ENCODE measurements around the gene C11orf52.

Gene C11orf52

DNA sequence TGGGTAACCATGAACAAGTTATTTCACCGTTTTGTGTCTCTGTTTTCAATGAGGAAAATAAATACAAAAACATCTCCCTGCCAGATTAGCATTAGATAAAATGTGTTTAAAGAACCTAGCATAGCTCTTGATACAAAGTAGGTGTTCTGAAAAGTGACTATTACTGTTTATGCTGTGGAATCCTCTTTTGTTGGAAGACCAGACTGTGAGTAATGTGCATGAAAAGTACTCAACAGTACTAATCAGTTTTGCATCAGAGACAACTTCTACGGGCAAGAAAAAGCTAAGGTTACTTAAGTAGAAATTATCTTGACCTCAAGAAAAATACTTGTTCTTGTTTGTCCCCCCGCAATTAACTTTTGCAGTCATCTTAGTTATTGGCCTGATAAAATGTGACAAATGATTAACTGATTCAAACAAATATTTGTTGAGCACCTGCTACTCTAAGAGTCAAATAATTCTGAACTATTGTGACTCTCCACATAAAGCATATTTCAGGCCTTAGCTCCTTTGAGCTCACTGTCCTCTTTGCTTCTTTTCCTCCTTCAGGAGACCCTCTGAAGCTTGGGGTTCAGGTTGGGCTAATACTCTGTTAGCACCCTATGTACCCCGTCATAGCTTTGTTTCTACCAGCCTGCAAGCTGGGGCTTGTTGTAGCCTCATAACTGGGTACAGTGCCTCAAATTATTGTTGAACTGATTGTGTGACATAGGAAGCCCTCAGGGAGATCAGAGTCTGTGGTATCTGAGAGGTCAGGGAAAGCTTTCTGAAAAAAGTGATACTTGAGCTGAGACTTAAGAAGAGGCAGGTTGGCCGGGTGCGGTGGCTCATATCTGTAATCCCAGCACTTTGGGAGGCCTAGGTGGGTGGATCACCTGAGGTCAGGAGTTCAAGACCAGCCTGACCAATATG lies 42.9 kb downstream of the C11orf52 start:
- Histone ChIP-seq H3K27ac (no peak overlapping the region), H3K79me2 (ENCODE audit: insufficient read depth, low read depth) (no peaks in the 10 kb centered on the region), H3K36me3 (ENCODE audit: insufficient read depth) (no peaks in the 10 kb centered on the region), H3K4me3 (IDR thresholded peaks at IDR 0.05; ENCODE audit: insufficient read depth, low read depth, low read length) (no peak overlapping the region), H2AFZ (ENCODE audit: low read depth) (no peak overlapping the region), H3K27me3 (ENCODE audit: insufficient read depth, low read depth) (no peaks in the 10 kb centered on the region), H3K4me1 (ENCODE audit: low read depth, poor library complexity, severe bottlenecking) (no peaks in the 10 kb centered on the region), H4K20me1 (ENCODE audit: insufficient read depth) (no peaks in the 10 kb centered on the region), H3K4me2 (no peak overlapping the region), H3K9ac (no peak overlapping the region)
- TF ChIP-seq, protein P1, sequence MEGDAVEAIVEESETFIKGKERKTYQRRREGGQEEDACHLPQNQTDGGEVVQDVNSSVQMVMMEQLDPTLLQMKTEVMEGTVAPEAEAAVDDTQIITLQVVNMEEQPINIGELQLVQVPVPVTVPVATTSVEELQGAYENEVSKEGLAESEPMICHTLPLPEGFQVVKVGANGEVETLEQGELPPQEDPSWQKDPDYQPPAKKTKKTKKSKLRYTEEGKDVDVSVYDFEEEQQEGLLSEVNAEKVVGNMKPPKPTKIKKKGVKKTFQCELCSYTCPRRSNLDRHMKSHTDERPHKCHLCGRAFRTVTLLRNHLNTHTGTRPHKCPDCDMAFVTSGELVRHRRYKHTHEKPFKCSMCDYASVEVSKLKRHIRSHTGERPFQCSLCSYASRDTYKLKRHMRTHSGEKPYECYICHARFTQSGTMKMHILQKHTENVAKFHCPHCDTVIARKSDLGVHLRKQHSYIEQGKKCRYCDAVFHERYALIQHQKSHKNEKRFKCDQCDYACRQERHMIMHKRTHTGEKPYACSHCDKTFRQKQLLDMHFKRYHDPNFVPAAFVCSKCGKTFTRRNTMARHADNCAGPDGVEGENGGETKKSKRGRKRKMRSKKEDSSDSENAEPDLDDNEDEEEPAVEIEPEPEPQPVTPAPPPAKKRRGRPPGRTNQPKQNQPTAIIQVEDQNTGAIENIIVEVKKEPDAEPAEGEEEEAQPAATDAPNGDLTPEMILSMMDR (conservative IDR thresholded peaks at IDR 0.05; ENCODE audit: low read depth, low read length), result no peak

DNA sequence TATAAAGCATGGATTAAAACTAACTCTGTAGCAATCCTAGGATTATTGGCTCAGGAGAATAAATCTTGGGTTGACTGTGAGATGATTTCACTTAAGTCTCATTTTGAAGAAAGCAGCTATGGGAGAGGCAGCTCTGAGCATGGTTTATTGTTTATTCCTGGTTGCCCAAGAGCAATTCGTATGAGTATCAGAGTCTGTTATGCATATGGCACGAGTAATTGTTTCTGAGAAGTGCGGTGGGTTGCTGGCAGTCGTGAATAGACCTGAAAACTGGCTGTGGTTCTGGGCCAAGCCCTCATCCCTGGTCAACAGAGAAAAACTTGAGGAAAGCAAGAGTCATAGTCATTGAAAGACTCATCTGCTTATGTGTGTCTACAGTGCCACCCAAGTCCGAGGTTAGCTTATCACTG lies 45.2 kb downstream of the C11orf52 start:
- Histone ChIP-seq H3K79me2 (ENCODE audit: insufficient read depth, low read depth) (no peaks in the 10 kb centered on the region), H3K9ac (no peak overlapping the region), H3K4me1 (ENCODE audit: low read depth, poor library complexity, severe bottlenecking) (no peaks in the 10 kb centered on the region), H4K20me1 (ENCODE audit: insufficient read depth) (no peaks in the 10 kb centered on the region), H2AFZ (ENCODE audit: low read depth) (no peak overlapping the region), H3K4me3 (IDR thresholded peaks at IDR 0.05; ENCODE audit: insufficient read depth, low read depth, low read length) (no peak overlapping the region), H3K27ac (no peak overlapping the region), H3K27me3 (ENCODE audit: insufficient read depth, low read depth) (no peaks in the 10 kb centered on the region), H3K4me2 (no peak overlapping the region), H3K36me3 (ENCODE audit: insufficient read depth) (no peaks in the 10 kb centered on the region)
- TF ChIP-seq, protein P1 (conservative IDR thresholded peaks at IDR 0.05; ENCODE audit: low read depth, low read length), result no peak

DNA sequence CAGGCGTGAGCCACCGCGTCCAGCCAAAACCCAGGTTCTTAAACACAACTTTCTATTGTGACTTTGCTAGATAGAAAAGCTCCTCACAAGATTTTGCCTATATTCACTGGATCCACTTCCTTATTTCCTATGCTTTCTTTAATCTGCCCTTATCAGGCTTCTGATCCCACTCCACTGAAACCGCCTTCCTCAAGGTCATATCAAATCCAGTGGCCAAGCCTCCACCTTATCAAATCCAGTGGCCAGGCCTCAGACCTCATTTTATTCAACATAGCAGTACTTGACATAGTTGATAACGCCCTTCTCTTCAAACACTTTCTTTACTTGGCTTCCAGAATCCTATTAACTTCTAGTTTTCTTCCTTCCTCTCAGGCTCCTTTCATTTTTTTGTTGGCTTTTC lies 48.0 kb downstream of the C11orf52 start:
- no peaks in the 10 kb centered on the region for H3K36me3 ChIP-seq (ENCODE audit: insufficient read depth)
- H3K4me1 ChIP-seq (ENCODE audit: low read depth, poor library complexity, severe bottlenecking), result no peaks in the 10 kb centered on the region
- no peaks in the 10 kb centered on the region for H4K20me1 ChIP-seq (ENCODE audit: insufficient read depth)
- no peaks in the 10 kb centered on the region for H3K79me2 ChIP-seq (ENCODE audit: insufficient read depth, low read depth)
- TF ChIP-seq, protein P1 (conservative IDR thresholded peaks at IDR 0.05; ENCODE audit: low read depth, low read length), result no peak
- no peak overlapping the region for H2AFZ ChIP-seq (ENCODE audit: low read depth)
- no peak overlapping the region for H3K9ac ChIP-seq
- H3K4me3 ChIP-seq (IDR thresholded peaks at IDR 0.05; ENCODE audit: insufficient read depth, low read depth, low read length), result no peak overlapping the region
- H3K4me2 ChIP-seq, result no peak overlapping the region
- H3K27me3 ChIP-seq (ENCODE audit: insufficient read depth, low read depth), result no peaks in the 10 kb centered on the region
- H3K27ac ChIP-seq, result no peak overlapping the region

DNA sequence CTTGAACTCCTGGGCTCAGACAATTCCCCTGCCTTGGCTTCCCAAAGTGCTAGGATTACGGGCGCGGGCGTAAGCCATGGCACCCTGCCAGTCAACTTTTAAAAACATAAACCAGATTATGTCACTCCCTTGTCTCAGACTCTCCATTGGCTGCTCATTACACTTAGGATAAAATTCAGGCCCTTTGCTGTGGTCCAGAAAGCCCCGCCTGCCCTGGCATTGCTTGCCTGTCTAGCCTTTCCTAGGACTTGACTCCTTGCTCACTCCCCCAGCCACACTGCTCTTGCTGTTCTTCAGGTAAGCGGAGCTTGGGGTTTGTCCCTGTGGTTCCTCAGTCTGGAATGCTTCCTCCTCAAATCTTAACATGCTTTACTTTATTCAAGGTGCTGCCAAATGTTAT lies 48.9 kb downstream of the C11orf52 start:
- Histone ChIP-seq H3K27me3 (ENCODE audit: insufficient read depth, low read depth) (no peaks in the 10 kb centered on the region), H3K4me3 (IDR thresholded peaks at IDR 0.05; ENCODE audit: insufficient read depth, low read depth, low read length) (no peak overlapping the region), H3K4me2 (no peak overlapping the region), H3K9ac (no peak overlapping the region), H3K36me3 (ENCODE audit: insufficient read depth) (no peaks in the 10 kb centered on the region), H3K27ac (no peak overlapping the region), H4K20me1 (ENCODE audit: insufficient read depth) (no peaks in the 10 kb centered on the region), H3K79me2 (ENCODE audit: insufficient read depth, low read depth) (no peaks in the 10 kb centered on the region), H2AFZ (ENCODE audit: low read depth) (no peak overlapping the region), H3K4me1 (ENCODE audit: low read depth, poor library complexity, severe bottlenecking) (peaks cover 7% of the 10 kb centered on the region)
- TF ChIP-seq, protein P1 (conservative IDR thresholded peaks at IDR 0.05; ENCODE audit: low read depth, low read length), result no peak

Measured in KMS-11 (cell line).